Measurements from ENCODE around the gene PRSS57.
A peak's percentile ranks its signal among the peaks of the same experiment; 100 is the strongest.
"Not testable (repeated sequence)": the region's sequence is repeated elsewhere in the genome, so short reads cannot be mapped to it uniquely, and the experiment has no call there.

The PRSS57 gene

DNA sequence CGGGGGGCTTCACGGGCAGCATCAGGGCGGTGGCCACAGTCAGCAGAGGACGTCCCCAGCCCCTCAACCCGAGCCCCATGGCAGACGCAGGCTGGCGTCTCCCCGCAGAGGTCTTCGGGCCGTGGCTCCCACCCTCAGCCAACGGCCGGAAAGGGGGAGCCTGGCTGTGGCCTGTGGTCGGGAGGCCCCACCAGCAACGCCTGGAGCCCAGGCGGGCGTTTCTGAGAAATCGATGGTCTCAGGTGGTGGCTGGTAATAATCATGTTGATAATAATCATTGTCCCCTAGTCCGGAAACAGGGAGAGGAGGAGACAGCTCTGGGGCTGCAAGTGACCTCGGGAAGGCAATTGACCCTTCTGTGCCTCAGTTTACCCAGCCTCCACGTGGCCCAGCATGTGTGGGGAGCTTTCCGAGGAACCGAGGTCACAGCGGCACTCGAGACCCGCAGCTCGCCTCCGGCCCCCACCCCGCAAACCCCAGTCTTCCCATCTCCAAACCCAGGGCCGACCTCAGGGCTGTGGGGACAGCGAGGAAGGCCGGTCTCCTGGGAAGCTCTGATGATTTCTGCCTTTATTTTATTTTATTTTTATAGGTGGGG, at the start of gene PRSS57:
Gene PRSS57, minus strand, starts transcription at position 101 of the 598 bp plus-strand sequence. Its CDS starts 22 bp downstream, at position 79.
- DNase-seq (ENCODE audit: low read depth in 2 of 2) = no peak

DNA sequence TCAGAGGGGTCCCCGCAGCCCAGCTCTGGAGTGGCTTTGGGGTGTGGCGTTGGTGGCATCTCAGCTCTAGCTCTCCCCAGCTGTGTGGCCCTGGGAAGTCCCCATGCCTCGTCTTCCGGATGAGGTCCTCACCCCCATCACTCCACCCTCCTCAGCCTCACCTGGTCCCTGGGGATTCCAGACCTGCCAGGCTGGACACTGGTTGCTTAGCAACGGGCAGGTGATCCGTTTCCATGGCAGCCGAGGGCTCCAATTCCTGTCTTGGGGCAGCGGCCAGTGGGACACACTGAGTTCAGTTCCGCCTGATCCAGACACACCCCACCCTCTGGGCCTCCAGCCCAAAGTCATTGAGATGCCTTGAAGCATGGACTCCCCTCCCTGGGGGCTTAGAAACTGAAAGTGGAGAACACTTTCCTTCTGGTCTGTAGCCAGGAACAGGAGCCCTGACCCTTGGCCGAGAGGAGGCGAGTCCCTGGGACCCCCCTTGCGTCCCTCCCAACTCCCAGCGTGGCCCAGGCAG, 48.0 kb upstream of the PRSS57 start:
- DNase-seq (ENCODE audit: low read depth in 2 of 2) = no peak

DNA sequence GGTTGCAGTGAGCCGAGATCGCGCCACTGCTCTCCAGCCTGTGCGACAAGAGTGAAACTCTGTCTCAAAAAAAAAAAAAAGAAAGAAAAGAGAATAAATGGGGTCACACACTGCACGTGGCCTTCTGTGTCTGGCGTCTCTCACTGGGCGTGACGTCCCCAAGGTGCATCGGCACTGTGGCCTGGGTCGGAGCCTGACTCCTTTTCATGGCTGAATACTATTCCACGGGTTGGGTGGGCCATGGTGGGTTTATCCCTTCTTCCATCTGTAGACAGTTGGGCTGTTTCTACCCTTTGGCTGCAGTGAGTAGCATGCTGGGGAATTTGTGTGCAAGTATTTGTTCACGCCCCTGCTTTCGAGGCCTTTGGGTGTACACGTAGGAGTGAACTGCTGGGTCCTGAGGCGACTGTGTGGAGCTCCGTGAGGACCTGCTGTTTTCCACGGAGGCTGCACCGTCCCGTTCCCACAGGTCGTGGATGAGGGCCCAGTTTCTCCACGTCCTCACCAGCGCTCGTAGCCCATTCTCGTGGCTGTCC, 47.4 kb upstream of the PRSS57 start:
- no peak for DNase-seq (ENCODE audit: low read depth in 2 of 2)

DNA sequence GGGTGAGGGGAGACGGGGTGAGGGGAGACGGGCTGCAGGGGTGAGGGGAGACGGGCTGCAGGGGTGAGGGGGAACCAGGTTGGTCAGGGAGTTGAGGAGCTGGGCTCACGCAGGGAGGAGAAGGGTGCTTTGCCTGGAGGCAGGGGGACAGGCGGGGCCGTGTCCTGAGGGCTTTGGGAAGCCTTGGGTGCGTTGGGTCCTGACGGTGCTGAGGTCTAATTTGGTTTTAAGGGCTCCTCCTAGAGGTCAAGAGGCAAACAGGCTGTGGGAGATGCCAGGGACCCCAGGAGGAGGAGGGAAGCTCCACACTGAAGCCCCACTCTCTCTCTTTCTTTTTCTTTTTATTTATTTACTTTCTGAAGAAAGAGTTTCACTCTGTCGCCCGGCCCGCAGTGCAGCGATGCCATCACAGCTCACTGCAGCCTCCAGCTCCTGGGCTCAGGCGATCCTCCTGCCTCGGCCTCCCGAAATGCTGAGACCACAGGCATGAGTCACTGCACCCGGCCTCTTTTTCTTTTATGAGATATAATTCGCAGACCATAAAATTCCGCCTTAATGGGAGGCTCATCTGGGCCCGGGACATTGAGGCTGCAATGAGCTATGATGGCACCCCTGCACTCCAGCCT, 46.4 kb upstream of the PRSS57 start:
- DNase-seq (ENCODE audit: low read depth in 2 of 2) = no peak

DNA sequence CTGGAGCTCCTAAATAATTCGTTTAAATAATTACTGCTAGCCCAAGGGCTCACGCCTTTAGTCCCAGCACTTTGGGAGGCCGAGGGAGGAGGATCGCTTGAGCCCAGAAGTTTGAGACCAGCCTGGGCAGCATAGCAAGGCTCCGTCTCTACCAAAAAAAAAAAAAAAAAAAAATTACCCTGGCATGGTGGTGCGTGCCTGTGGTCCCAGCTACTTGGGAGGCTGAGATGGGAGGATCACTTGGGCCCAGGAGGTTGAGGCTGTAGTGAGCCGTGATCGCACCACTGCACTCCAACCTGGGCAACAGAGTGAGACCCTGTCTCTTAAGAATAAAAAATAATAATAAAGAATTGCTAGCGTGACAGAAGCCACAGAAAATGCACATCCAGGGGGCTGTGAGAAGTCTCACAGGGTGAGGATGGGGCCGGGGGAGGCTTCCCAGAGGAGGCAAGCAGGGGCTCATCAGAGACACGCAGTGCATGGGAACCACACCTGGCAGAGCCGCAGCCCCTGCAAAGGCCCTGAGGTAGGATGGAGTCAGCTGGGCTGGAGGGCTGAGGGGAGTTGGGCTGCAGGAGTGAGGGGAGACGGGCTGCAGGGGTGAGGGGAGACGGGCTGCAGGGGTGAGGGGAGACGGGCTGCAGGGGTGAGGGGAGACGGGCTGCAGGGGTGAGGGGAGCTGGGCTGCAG, 45.7 kb upstream of the PRSS57 start:
- DNase-seq (ENCODE audit: low read depth in 2 of 2) = not testable (repeated sequence)

DNA sequence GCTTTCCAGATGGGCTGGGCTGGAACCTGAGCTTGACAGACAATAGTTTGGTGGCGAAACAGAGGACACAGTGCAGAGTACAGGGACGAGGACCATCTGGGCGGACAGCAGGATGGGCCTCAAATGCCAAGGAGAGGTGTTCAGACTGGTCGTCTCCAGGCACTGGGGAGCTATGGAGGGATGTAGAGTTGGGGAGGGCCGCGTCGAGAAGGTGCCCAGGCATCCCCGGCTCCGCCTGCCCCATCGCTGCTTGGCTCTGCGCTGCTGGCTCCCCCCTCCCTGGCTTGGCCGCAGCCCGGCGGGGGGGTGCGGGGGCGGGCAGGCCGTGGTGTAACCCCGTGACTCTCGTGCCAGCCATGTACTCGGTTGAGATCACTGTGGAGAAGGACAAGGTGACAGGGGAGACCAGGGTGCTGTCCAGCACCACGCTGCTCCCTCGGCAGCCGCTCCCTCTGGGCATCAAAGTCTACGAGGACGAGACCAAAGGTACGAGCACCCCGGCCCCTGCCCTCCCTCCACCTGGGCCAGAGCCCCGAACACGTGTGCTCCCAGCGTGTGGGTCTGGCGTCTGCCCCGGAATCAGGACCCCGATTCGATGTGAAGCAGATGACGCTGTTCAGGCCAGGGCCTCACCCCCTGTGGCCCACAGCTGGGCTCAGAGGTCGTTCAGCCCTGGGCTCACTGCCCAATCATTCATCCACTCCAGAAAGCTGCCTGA, 44.9 kb upstream of the PRSS57 start:
- DNase-seq (ENCODE audit: low read depth in 2 of 2) = no peak

DNA sequence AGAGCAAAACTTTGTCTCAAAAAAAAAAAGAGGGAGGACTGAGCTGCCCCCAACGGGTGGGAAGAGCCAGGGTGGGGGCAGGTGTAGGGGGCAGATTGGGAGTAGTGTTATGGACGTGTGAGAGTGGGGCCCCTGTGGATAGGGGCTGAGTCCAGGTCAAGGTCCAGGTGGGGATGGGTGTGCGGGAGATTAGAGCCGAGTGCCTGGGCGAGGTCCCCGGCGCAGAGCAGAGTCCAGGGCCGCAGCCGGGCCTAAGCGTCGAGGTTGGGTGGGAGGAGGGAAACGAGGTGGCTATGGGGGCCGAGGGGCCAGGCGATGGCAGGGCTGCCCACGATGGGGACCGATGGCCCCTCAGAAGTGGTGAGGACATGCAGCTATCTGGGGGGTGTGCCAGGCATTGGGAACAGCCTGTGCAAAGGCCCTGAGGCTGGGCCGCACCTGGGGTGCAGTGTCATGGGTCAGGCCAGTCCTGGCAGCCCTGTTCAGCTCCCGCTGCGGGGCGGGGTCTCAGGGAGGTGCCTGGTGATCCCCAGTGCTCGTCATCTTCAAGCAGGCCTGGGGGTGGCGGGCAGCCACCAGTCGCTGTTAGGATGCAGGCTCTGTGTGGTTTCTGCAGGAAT, 43.4 kb upstream of the PRSS57 start:
- DNase-seq (ENCODE audit: low read depth in 2 of 2) = no peak

DNA sequence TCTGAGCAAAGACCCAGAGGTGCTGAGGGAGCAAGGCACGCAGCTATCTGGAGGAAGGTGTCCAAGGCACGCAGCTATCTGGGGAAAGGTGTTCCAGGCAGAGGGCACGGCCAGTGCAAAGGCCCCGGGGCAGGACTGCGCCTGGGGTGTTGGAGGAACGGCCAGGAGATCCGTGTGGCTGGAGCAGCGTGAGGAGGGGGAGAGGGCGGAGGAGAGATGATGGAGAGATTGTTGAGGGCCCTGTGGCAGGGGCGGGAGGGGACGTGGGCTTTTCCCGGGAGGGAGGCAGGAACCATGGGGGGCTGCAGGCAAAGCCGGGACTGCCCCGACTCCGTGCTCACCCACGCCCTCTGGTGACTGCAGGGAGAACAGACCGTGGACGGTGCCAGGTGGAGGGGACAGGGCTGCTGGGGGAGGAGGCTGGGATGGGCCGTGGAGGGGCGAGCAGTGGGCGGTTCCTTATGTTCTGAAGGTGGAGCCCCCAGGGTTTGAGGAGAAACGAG, 42.4 kb upstream of the PRSS57 start:
- DNase-seq (ENCODE audit: low read depth in 2 of 2) = peak; percentile 24 to 47

DNA sequence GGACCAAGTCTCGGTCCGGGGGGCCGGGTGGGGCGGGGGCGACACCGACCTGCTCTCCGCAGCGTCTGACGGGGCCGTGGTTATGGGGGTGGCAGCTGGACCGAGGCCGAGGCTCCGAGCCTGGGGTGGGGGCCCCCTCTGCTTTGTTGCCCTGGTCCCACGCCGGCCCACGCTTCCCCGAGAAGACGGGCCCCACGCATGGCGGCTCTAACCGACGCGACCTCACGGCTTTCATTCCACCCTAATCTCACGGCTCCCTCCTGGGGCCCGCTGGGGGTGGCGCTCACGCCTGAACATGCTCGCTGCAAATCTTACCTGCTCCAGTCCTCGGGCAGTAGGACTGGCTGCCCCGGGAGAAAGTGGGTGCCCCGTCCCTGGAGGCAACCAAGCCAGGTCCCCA, 40.9 kb upstream of the PRSS57 start:
- no peak for DNase-seq (ENCODE audit: low read depth in 2 of 2)

DNA sequence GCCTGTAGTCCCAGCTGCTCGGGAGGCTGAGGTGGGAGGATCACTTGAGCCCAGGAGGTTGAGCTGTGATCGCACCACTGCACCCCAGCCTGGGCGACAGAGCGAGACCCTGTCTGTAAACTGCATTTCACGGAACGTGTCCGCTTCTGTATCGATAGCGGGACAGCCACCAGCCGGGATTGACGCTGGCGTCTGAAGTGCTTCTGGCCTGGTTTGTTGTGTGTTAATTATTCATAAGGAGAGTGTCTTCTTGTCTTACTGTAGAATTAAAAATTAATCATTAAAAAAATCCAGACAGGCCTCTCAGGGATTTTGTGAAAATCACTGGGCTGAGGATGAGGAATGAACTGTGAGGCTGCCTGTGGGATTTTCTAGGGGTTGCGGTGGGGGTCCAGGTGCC, 39.5 kb upstream of the PRSS57 start:
- DNase-seq (ENCODE audit: low read depth in 2 of 2) = no peak

DNA sequence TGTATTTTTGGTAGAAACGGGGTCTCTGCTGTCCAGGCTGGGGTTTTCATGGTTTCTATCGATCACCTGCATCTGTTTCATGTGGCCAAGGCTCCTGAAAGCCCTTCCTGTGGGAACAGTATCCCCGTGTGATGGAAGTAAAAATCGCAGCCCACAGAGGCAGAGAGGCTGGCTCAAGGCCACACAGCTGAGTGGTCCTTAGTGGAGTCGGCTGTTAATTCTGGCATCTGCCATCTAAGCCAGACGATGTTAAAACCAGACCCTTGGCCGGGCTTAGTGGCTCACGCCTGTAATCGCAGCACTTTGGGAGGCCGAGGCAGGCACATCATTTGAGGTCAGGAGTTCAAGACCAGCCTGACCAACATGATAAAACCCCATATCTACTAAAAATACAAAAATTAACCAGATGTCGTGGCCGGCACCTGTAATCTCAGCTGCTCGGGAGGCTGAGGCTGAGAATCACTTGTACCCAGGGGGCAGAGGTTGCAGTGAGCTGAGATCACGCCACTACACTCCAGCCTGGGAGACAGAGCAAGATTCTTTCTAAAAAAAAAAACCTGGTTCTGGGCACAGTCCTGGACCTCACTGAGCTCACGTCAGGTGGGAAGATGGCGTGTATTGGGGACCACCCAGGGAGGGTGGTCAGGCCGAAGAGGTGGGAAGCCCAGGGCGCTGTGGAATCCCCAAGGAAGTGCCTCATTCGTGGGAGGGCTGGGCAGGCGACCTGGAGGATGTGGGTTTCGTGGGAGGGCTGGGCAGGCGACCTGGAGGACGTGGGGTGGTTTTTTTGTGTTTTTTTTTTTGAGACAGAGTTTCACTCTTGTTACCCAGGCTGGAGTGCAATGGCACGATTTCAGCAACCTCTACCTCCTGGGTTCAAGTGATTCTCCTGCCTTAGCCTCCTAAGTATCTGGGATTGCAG, 37.2 kb upstream of the PRSS57 start:
- DNase-seq (ENCODE audit: low read depth in 2 of 2) = no peak

DNA sequence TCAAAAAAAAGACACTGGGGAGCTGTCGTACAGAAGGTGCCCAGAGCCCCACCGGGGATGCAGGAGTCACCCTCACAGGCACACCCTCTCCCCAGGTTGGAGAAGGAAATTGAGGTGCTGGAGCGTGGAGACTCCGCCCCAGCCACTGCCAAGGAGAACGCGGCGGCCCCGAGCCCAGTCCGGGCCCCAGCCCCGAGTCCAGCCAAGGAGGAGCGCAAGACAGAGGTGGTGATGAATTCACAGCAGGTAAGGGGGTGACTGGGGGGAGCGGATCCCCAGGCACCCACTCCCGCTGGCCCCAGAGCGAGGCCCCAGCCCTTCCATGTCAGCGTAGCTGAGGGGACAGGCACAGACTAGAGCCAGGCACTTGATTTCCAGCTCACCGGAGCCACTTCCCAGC, 35.7 kb upstream of the PRSS57 start:
- no peak for DNase-seq (ENCODE audit: low read depth in 2 of 2)

DNA sequence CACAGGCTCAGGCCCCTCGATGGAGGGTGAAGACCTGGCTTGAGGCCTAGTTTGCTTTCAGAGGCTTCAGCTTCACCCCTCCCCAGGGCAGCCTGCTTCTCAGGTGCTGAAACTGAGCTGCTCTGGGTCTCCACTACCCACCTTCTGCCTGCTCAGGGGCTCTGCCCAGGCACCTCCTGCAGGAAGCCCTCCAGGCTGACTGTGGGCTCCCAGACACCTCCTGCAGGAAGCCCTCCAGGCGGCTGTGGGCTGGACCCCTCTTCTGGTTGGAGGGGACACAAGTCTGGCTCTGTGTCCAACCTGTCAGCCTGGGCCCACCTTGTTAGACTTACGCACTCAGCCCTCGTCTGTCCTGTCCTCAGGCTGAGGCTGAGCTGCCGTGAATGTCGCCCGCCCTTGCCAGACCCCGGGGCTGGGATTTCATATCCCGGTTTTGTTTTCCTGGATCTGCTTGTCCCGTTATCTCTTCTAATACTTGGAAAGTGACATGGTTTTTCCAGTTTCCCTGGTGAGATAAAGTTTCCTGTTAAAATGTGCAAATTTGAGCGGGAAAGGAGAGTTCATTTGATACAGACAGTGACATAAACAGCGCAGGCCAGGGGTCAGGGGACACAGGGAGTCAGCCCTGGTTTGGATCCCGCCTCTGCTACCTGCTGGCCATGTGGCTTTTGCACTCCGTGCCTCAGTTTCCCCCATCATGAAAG, 34.9 kb upstream of the PRSS57 start:
- DNase-seq (ENCODE audit: low read depth in 2 of 2) = no peak

DNA sequence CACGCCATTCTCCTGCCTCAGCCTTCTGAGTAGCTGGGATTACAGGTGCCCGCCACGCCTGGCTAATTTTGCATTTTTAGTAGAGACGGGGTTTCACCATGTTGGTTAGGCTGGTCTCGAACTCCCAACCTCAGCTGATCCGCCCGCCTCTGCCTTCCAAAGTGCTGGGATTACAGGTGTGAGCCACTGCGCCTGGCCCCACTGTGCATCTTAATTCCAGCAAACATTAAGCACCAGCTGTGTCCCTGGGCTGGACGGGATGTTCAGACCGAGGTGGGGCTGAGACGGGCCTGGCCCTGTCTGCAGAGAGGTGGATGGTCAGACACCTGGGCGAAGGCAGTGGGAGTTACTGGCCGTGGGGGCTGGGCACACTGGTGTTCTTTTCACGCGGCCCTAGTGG, 34.3 kb upstream of the PRSS57 start:
- not testable (repeated sequence) for DNase-seq (ENCODE audit: low read depth in 2 of 2)

DNA sequence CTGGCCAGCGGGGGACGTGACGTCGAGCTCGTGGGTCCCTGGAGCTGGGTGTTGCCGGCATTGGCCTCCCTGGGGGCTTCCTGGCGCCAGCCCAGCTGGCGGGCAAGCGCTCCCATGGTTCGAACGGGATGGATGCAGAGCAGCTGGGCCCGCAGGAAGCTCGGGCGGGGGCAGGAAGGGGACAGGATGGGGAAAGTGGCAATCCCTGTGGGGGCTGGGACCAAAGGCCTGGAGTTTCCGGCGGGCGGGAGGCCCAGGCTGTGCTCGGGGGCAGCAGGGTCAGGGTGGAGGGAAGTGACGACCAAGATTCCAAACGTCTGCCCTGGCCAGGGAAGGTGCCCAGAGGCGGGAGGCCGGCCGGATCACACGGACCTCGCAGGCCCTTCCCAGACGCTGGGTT, 32.8 kb upstream of the PRSS57 start:
- DNase-seq (ENCODE audit: low read depth in 2 of 2) = no peak

DNA sequence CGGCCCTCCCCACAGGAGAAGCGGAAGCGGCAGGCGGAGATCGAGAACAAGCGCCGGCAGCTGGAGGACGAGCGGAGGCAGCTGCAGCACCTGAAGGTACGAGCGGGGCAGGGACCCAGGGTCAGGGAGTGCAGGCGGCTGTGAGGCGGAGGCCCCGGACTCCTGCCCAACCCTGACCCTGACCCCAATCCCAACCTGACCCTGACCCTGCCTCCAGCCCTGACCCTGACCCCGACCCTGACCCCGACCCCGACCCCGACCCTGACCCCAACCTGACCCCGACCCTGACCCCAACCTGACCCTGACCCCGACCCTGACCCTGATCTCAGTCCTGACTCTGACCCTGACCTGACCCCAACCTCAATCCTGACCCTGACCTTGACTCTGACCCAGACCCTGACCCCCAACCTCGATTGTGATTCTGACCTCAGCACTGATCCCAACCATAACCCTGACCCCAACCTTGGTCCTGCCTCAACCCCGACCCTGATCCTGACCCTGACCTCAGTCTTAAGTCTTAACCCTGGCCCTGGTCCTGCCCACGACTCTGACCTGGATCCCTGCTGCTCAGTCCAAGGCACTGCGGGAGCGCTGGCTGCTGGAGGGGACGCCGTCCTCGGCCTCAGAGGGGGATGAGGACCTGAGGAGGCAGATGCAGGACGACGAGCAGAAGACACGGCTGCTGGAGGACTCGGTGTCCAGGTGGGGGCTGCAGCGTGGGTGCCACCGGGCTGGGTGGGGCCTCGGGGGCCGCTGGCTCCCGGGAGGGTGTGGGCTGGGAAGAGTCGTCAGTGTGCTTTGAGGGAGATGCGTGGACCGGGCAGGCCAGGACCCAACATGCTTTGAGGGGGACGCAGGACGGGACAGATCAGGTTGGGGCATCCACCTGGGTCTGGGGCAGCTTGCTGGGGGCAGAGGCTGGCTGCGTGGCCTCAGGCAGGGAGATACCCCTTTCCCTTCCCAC, 32.0 kb upstream of the PRSS57 start:
- no peak for DNase-seq (ENCODE audit: low read depth in 2 of 2)

DNA sequence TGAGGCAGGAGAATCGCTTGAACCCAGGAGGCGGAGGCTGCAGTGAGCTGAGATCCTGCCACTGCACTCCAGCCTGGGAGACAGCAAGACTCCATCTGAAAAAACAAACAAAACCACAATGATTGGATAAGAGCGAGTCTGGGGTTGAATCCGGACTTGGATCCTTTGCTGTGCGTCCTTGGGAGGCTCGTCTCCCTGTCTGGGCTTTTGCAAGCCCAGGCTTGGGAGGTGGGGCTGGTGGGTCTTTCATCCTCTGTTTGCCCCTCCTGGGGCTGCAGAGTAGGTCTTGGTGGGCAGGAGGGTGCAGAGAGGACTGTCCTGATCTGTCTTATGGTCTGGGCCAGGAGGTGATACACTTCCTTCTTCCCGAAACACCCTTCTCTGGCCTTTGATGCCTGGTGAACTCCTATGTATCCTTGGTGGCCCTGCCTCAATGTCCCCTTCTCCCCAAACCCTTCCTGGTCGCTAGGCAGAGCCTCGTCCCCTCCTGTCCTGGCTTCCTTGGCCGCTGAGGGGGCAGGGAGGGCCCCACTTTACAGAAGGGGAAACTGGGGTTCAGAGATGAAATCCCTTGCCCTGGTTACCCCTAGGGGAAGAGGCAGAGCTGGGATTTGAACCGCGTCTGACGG, 30.3 kb upstream of the PRSS57 start:
- no peak for DNase-seq (ENCODE audit: low read depth in 2 of 2)

DNA sequence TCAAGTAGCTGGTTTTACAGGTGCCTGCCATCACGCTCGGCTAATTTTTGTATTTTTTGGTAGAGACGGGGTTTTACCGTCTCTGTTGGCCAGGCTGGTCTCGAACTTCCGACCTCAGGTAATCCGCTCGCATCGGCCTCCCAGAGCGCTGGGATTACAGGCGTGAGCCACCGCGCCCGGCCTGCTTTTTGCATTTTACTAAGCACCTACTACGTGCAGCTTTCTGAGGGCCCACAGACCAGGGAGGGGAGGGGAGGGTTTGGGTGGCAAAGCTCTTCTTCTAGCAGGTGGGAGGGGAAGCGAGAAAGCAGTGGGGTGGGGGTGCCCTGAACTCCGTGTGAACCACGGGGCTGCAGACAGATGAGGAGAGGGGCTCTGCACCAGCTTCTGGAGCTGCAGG, 28.5 kb upstream of the PRSS57 start:
- DNase-seq (ENCODE audit: low read depth in 2 of 2) = no peak
